Measurements from ENCODE around the gene VEGFA. TPM values are rescaled to one million over a fixed set of nuclear protein-coding genes. Genes with fewer than 3 reads are reported as not detected.

VEGFA gene
- total RNA-seq, 2 experiments from 2014 or later: 93.7 to 104 TPM

GRCh38 chr6:43785220-43785752 lies 15.3 kb downstream of the VEGFA start:
- intact Hi-C loops (cut with micrococcal nuclease): no loop called here
- ChIA-PET POLR2A (interaction anchor here (0.7 to 1.1 kb wide), 3 partner anchors 9 to 1097 kb away, joined by 3 read pairs; no protein-coding TSS in a partner anchor), CTCF (interaction anchor here (0.6 to 1.6 kb wide), 2 partner anchors 12 to 61 kb away, joined by 3 to 6 read pairs; no protein-coding TSS in a partner anchor)
- Mint-ChIP-seq H3K27ac (no peak overlapping the region), H3K9me3 (no peaks in the 10 kb centered on the region), H3K4me1 (ENCODE audit: low read depth) (no peaks in the 10 kb centered on the region), H3K4me3 (no peak overlapping the region), H3K27me3 (no peaks in the 10 kb centered on the region), H3K36me3 (ENCODE audit: low read depth) (peaks cover 45% of the 10 kb centered on the region)
- no peak for ATAC-seq
- TF ChIP-seq, protein P1, sequence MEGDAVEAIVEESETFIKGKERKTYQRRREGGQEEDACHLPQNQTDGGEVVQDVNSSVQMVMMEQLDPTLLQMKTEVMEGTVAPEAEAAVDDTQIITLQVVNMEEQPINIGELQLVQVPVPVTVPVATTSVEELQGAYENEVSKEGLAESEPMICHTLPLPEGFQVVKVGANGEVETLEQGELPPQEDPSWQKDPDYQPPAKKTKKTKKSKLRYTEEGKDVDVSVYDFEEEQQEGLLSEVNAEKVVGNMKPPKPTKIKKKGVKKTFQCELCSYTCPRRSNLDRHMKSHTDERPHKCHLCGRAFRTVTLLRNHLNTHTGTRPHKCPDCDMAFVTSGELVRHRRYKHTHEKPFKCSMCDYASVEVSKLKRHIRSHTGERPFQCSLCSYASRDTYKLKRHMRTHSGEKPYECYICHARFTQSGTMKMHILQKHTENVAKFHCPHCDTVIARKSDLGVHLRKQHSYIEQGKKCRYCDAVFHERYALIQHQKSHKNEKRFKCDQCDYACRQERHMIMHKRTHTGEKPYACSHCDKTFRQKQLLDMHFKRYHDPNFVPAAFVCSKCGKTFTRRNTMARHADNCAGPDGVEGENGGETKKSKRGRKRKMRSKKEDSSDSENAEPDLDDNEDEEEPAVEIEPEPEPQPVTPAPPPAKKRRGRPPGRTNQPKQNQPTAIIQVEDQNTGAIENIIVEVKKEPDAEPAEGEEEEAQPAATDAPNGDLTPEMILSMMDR (IDR thresholded peaks at IDR 0.05): no peak
- no peak for DNase-seq

- no peaks in the 10 kb centered on the region for H3K4me1 Mint-ChIP-seq (ENCODE audit: low read depth)
- no peak overlapping the region for H3K4me3 Mint-ChIP-seq
- TF ChIP-seq, protein P1 (IDR thresholded peaks at IDR 0.05): no peak
- peaks cover 39% of the 10 kb centered on the region for H3K36me3 Mint-ChIP-seq (ENCODE audit: low read depth)
- no peaks in the 10 kb centered on the region for H3K9me3 Mint-ChIP-seq
- DNase-seq: no peak
- no peak for ATAC-seq
- POLR2A ChIA-PET: interaction anchor here (0.9 to 1.4 kb wide), 3 partner anchors 8 to 12 kb away, joined by 3 to 6 read pairs (median 3); no protein-coding TSS in a partner anchor
- H3K27ac Mint-ChIP-seq: no peak overlapping the region
- CTCF ChIA-PET: interaction anchor here (1.2 to 1.6 kb wide), 3 partner anchors 13 to 293 kb away, joined by 3 to 6 read pairs (median 5); no protein-coding TSS in a partner anchor
- H3K27me3 Mint-ChIP-seq: no peaks in the 10 kb centered on the region
- intact Hi-C loops (cut with micrococcal nuclease): no loop called here
Observed at GRCh38 chr6:43785904-43786303, 15.9 kb downstream of the VEGFA start.

DNA sequence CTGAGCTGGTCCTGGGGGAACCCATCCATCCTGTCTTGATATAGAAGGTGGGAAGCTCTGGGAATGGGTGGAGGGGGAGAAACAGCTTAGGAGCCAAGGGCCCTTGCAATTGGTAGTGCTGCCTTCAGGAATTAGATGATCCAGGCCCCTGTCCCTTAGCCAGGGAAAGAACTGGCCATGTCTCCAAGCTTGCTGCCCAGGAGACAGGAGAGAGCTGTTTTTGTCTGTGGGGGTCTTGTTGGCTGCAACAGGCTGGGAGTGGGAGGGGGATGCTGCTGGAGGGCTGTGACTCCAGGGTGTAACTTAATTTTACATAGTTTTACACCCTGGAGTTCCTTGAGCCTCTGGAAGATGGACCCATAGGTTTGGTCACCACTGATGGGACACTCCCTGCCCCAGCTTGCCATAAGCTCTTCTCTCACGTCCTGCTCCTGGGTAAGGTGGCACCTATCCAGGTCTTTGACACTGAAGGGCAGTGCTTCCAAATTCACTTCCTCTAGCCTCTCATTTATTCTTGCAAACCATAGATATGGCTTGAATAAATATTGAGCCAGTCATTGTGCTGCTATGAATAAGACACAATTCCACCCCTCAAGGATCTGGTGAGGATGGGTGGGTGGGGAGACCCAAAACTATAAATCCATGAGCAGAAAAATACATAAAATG lies 16.8 kb downstream of the VEGFA start:
- Mint-ChIP-seq H3K4me1 (ENCODE audit: low read depth) (no peaks in the 10 kb centered on the region), H3K27ac (no peak overlapping the region), H3K4me3 (no peak overlapping the region), H3K27me3 (no peaks in the 10 kb centered on the region), H3K9me3 (no peaks in the 10 kb centered on the region), H3K36me3 (ENCODE audit: low read depth) (peaks cover 34% of the 10 kb centered on the region)
- TF ChIP-seq, protein P1 (IDR thresholded peaks at IDR 0.05): no peak
- intact Hi-C loops (cut with micrococcal nuclease): no loop called here
- no peak for DNase-seq
- no peak for ATAC-seq
- ChIA-PET POLR2A (interaction anchor here (0.6 to 1.4 kb wide), 4 partner anchors 9 to 151 kb away, joined by 3 to 6 read pairs (median 4); partner anchors contain the start of gene MAD2L1BP), CTCF (interaction anchor here (1.0 to 1.6 kb wide), 4 partner anchors 13 to 292 kb away, joined by 3 to 6 read pairs (median 4); no protein-coding TSS in a partner anchor)

DNA sequence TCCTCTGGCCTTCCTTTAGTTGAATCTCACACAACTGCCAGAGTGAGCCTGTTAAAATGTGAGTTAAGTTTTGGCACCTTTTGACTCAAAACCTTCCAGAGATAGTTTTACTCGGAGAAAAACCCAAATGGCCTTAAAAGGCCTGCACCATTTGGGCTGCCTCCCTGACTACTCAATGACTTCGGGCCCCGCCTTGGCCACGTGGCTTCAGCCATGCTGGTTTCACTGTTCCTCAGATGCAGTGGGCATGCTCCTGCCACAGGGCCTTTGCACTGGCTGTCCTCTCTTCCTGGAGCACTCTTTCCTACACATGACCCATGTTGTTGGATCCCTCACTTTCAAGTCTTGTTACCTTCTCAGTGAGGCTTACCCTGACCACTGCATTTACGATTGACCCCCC lies 18.3 kb downstream of the VEGFA start:
- Mint-ChIP-seq H3K36me3 (ENCODE audit: low read depth) (peaks cover 23% of the 10 kb centered on the region), H3K4me3 (no peak overlapping the region), H3K9me3 (no peaks in the 10 kb centered on the region), H3K4me1 (ENCODE audit: low read depth) (no peaks in the 10 kb centered on the region), H3K27ac (no peak overlapping the region), H3K27me3 (no peaks in the 10 kb centered on the region)
- ChIA-PET POLR2A (no interaction called here), CTCF (interaction anchor here (1.1 kb wide), 1 partner anchor 19 kb away, joined by 4 read pairs; no protein-coding TSS in a partner anchor)
- no peak for ATAC-seq
- DNase-seq: no peak
- TF ChIP-seq, protein P1 (IDR thresholded peaks at IDR 0.05): no peak
- intact Hi-C loops (cut with micrococcal nuclease): no loop called here

GRCh38 chr6:43789447-43789846 lies 19.4 kb downstream of the VEGFA start:
- TF ChIP-seq, protein P1 (IDR thresholded peaks at IDR 0.05): no peak
- peaks cover 13% of the 10 kb centered on the region for H3K36me3 Mint-ChIP-seq (ENCODE audit: low read depth)
- H3K9me3 Mint-ChIP-seq: no peaks in the 10 kb centered on the region
- CTCF ChIA-PET: interaction anchor here (1.1 to 1.6 kb wide), 2 partner anchors 15 to 21 kb away, joined by 3 to 4 read pairs; no protein-coding TSS in a partner anchor
- POLR2A ChIA-PET: no interaction called here
- intact Hi-C loops (cut with micrococcal nuclease): no loop called here
- no peak for DNase-seq
- H3K27me3 Mint-ChIP-seq: no peaks in the 10 kb centered on the region
- H3K27ac Mint-ChIP-seq: no peak overlapping the region
- H3K4me1 Mint-ChIP-seq (ENCODE audit: low read depth): no peaks in the 10 kb centered on the region
- ATAC-seq: no peak
- no peak overlapping the region for H3K4me3 Mint-ChIP-seq
